ENCODE measurements around the gene FSIP2. TPM values are rescaled to one million over a fixed set of nuclear protein-coding genes. Genes with fewer than 3 reads are reported as not detected.

Gene FSIP2
- total and polyA plus RNA-seq, 4 experiments from 2014 or later: 0.36 to 0.49 TPM; not detected in 2

DNA sequence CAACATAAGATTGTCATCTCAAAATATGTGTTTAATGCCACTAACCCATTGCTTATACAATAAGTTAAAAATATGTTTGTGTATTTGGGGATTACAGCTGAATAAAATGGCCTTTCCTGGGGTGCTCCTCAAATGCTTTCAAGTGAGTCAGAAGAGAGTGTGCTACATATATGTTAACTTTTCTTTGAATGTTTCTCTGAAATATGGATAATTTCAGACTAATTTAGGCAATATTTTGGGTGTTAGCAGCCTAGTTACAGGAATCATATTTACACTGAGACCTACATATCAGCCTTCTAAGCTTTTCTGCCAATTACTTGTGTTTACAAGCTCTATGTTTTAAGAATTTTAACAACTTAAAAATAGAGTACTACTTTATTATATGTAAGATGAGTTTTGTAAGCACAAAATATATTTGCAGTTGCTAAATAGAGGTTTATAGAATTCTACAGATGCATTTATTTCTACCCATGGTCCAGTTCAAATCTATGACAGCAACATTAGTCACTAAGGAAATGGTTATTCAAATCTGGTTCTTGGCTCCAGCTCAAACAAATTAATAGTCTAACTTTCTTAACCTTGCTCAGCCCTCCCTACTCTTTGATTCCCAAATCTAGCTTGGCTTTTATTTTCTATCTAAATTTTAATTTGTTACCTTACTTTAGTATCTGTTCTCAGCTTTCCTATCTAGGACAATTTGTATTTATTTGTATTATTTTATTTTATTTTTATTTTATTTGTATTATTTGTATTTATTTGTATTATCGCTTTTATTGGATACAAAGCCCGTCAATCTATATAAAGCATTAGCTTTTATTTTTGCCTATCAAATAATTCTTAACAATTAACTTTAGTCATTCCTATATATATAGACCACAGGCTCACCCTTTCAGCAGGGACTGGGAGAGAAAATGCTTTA, 48.9 kb downstream of the FSIP2 start:
- H3K27me3 Mint-ChIP-seq: no peaks in the 10 kb centered on the region
- POLR2A ChIA-PET (ENCODE audit: partially characterized antibody): no interaction called here
- no peaks in the 10 kb centered on the region for H3K27me3 ChIP-seq (ENCODE audit: insufficient read depth, low read length)
- CTCF ChIA-PET (ENCODE audit: partially characterized antibody): no interaction called here
- no peaks in the 10 kb centered on the region for H3K4me1 Mint-ChIP-seq
- no peak for DNase-seq
- no peak overlapping the region for H3K4me3 ChIP-seq (ENCODE audit: low read length in 2 of 2)
- H3K9me3 ChIP-seq (ENCODE audit: control insufficient read depth in 1 of 2, low read length in 2 of 2): no peaks in the 10 kb centered on the region
- no peak overlapping the region for H3K27ac Mint-ChIP-seq
- no peaks in the 10 kb centered on the region for H3K36me3 ChIP-seq (ENCODE audit: insufficient read depth, low read length)
- H3K4me1 ChIP-seq (ENCODE audit: insufficient read depth, low read length): no peaks in the 10 kb centered on the region
- intact Hi-C loops (cut with micrococcal nuclease): no loop called here
- no peaks in the 10 kb centered on the region for H3K36me3 Mint-ChIP-seq
- H3K9me3 Mint-ChIP-seq: peaks cover 0 to 6% (median 0%) of the 10 kb centered on the region in 8 donors
- no peak overlapping the region for H3K4me3 Mint-ChIP-seq
- H3K27ac ChIP-seq (ENCODE audit: low read depth, low read length): no peak overlapping the region

DNA sequence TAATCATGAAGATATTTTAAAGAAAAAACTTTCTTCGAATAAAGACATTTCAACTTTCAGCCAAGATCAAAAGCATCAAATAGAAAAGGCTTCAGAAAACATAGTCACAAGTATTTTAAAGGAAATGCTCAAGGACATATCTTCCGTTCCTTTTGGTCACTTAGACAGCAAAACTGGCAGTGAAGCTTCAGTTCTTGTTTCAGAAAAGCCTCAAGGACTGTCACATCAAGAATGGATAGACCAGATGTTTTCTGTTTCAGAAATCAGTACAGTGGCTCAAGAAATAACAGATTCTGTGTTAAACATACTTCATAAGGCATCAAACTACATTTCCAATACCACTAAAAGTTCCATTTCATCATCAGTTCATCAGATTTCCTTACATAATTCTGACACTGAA, 51.8 kb downstream of the FSIP2 start:
- Histone ChIP-seq H3K27me3 (ENCODE audit: insufficient read depth, low read length) (no peaks in the 10 kb centered on the region), H3K36me3 (ENCODE audit: insufficient read depth, low read length) (no peaks in the 10 kb centered on the region), H3K4me1 (ENCODE audit: insufficient read depth, low read length) (no peaks in the 10 kb centered on the region), H3K4me3 (ENCODE audit: low read length in 2 of 2) (no peak overlapping the region), H3K9me3 (ENCODE audit: control insufficient read depth in 1 of 2, low read length in 2 of 2) (no peaks in the 10 kb centered on the region), H3K27ac (ENCODE audit: low read depth, low read length) (no peak overlapping the region)
- intact Hi-C loops (cut with micrococcal nuclease): no loop called here
- no peaks in the 10 kb centered on the region for H3K36me3 Mint-ChIP-seq
- CTCF ChIA-PET (ENCODE audit: partially characterized antibody): no interaction called here
- POLR2A ChIA-PET (ENCODE audit: partially characterized antibody): no interaction called here
- peaks cover 0 to 8% (median 0%) of the 10 kb centered on the region in 8 donors for H3K9me3 Mint-ChIP-seq
- no peaks in the 10 kb centered on the region for H3K4me1 Mint-ChIP-seq
- H3K4me3 Mint-ChIP-seq: no peak overlapping the region
- no peak for DNase-seq
- H3K27ac Mint-ChIP-seq: no peak overlapping the region
- no peaks in the 10 kb centered on the region for H3K27me3 Mint-ChIP-seq

DNA sequence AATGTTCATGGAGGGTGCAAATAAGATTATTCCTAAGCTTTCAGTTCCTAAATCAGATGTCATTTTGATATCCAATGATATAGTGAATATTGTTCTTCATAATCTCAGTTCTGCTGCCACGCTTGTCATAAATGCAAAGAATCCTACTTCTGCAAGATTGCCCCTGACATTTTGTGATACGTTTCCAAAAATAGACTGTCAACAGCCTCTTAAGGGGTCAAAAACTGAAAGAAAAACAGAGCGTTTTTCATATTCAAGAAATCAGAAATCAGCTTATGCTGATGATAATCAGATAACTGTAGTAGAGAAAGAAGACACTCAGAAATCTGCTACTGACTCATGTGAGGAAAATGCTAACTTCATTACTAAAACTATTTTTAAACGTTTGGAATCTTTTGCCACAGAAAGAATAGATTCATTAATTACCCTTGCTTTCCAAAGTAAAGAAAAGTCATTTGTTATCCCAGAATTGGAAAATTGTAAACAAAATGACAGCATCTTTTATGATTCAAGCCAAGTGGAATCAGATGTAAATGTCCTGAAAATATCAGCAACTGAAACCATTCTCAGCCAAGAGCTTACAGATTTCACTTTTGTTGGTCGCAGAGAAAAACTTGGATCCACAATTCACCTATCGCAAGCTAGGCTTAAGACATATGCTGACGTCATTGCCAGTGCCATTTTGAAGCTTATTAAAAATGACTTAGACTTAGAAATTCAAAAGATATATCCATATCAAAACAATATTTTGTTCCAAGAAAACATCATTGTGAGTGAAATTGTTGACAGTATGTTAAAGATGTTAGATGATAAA, 55.1 kb downstream of the FSIP2 start:
- H3K27ac Mint-ChIP-seq: no peak overlapping the region
- DNase-seq: no peak
- no peaks in the 10 kb centered on the region for H3K36me3 Mint-ChIP-seq
- Histone ChIP-seq H3K4me1 (ENCODE audit: insufficient read depth, low read length) (no peaks in the 10 kb centered on the region), H3K27ac (ENCODE audit: low read depth, low read length) (no peak overlapping the region), H3K36me3 (ENCODE audit: insufficient read depth, low read length) (no peaks in the 10 kb centered on the region), H3K9me3 (ENCODE audit: control insufficient read depth in 1 of 2, low read length in 2 of 2) (no peaks in the 10 kb centered on the region), H3K4me3 (ENCODE audit: low read length in 2 of 2) (no peak overlapping the region), H3K27me3 (ENCODE audit: insufficient read depth, low read length) (no peaks in the 10 kb centered on the region)
- H3K9me3 Mint-ChIP-seq: peaks cover 0 to 10% (median under 1%) of the 10 kb centered on the region in 8 donors
- POLR2A ChIA-PET (ENCODE audit: partially characterized antibody): no interaction called here
- H3K4me3 Mint-ChIP-seq: no peak overlapping the region
- H3K27me3 Mint-ChIP-seq: no peaks in the 10 kb centered on the region
- H3K4me1 Mint-ChIP-seq: no peaks in the 10 kb centered on the region
- intact Hi-C loops (cut with micrococcal nuclease): no loop called here
- CTCF ChIA-PET (ENCODE audit: partially characterized antibody): no interaction called here

DNA sequence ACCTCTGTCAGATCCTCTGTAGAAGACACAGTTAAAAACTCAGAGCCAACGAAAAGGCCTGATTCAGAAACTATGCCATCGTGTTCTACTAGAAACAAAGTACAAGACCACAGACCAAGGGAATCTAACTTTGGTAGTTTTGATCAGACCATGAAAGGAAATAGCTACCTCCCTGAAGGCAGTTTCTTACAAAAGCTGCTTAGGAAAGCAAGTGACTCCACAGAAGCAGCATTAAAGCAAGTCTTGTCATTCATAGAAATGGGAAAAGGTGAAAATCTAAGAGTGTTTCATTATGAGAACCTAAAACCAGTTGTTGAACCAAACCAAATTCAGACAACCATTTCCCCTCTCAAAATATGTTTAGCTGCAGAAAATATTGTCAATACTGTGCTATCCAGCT, 58.2 kb downstream of the FSIP2 start:
- Mint-ChIP-seq H3K4me1 (no peaks in the 10 kb centered on the region), H3K9me3 (peaks cover 0 to 13% (median 3%) of the 10 kb centered on the region in 8 donors), H3K4me3 (no peak overlapping the region), H3K27ac (no peak overlapping the region), H3K27me3 (no peaks in the 10 kb centered on the region), H3K36me3 (no peaks in the 10 kb centered on the region)
- H3K36me3 ChIP-seq (ENCODE audit: insufficient read depth, low read length): no peaks in the 10 kb centered on the region
- ChIA-PET CTCF (ENCODE audit: partially characterized antibody) (no interaction called here), POLR2A (ENCODE audit: partially characterized antibody) (no interaction called here)
- H3K27me3 ChIP-seq (ENCODE audit: insufficient read depth, low read length): no peaks in the 10 kb centered on the region
- H3K4me3 ChIP-seq (ENCODE audit: low read length in 2 of 2): no peak overlapping the region
- intact Hi-C loops (cut with micrococcal nuclease): no loop called here
- no peaks in the 10 kb centered on the region for H3K9me3 ChIP-seq (ENCODE audit: control insufficient read depth in 1 of 2, low read length in 2 of 2)
- no peak for DNase-seq
- H3K27ac ChIP-seq (ENCODE audit: low read depth, low read length): no peak overlapping the region
- no peaks in the 10 kb centered on the region for H3K4me1 ChIP-seq (ENCODE audit: insufficient read depth, low read length)

DNA sequence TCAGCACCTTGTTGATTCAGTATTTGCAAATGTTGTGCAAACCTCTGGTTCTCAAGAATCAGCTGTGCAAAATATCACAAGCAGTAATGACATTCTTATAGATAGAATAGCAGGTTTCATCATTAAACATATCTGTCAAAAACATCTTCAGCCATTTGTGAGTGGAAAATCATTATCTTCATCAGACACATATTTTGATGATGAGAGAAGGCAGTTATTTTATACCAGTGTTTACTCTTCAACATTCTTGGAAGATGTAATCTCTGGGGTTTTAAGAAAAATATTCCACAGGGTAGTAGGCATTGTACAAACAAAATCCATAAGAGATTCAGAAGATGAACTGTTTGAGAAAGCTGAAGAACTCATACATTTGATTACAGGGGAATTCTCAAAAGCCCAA, 64.3 kb downstream of the FSIP2 start:
- Histone ChIP-seq H3K27me3 (ENCODE audit: insufficient read depth, low read length) (no peaks in the 10 kb centered on the region), H3K9me3 (ENCODE audit: control insufficient read depth in 1 of 2, low read length in 2 of 2) (no peaks in the 10 kb centered on the region), H3K4me1 (ENCODE audit: insufficient read depth, low read length) (no peaks in the 10 kb centered on the region), H3K36me3 (ENCODE audit: insufficient read depth, low read length) (no peaks in the 10 kb centered on the region), H3K27ac (ENCODE audit: low read depth, low read length) (no peak overlapping the region), H3K4me3 (ENCODE audit: low read length in 2 of 2) (no peak overlapping the region)
- ChIA-PET POLR2A (ENCODE audit: partially characterized antibody) (no interaction called here), CTCF (ENCODE audit: partially characterized antibody) (no interaction called here)
- Mint-ChIP-seq H3K4me3 (no peak overlapping the region), H3K9me3 (peaks cover 0 to 10% (median 3%) of the 10 kb centered on the region in 8 donors), H3K27ac (no peak overlapping the region), H3K27me3 (no peaks in the 10 kb centered on the region), H3K36me3 (no peaks in the 10 kb centered on the region), H3K4me1 (no peaks in the 10 kb centered on the region)
- no peak for DNase-seq
- intact Hi-C loops (cut with micrococcal nuclease): no loop called here

DNA sequence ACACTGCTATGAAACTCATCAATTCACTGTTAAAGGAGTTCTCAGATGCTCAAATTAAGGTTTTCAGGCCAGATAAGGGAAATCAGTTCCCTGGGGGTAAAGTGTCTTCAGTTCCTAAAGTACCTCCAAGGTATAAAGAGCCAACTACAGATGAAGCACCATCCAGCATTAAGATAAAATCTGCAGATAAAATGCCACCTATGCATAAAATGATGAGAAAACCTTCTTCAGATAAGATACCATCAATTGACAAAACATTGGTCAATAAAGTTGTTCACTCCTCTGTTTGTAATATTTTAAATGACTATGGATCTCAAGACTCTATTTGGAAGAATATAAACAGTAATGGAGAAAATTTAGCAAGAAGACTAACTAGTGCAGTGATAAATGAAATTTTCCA, 68.2 kb downstream of the FSIP2 start:
- peaks cover 0 to 13% (median 5%) of the 10 kb centered on the region in 8 donors for H3K9me3 Mint-ChIP-seq
- no peaks in the 10 kb centered on the region for H3K36me3 Mint-ChIP-seq
- ChIA-PET POLR2A (ENCODE audit: partially characterized antibody) (no interaction called here), CTCF (ENCODE audit: partially characterized antibody) (no interaction called here)
- intact Hi-C loops (cut with micrococcal nuclease): no loop called here
- no peak for DNase-seq
- H3K4me1 Mint-ChIP-seq: no peaks in the 10 kb centered on the region
- Histone ChIP-seq H3K9me3 (ENCODE audit: control insufficient read depth in 1 of 2, low read length in 2 of 2) (no peaks in the 10 kb centered on the region), H3K4me1 (ENCODE audit: insufficient read depth, low read length) (no peaks in the 10 kb centered on the region), H3K4me3 (ENCODE audit: low read length in 2 of 2) (no peak overlapping the region), H3K27me3 (ENCODE audit: insufficient read depth, low read length) (no peaks in the 10 kb centered on the region), H3K36me3 (ENCODE audit: insufficient read depth, low read length) (no peaks in the 10 kb centered on the region), H3K27ac (ENCODE audit: low read depth, low read length) (no peak overlapping the region)
- no peak overlapping the region for H3K27ac Mint-ChIP-seq
- no peaks in the 10 kb centered on the region for H3K27me3 Mint-ChIP-seq
- no peak overlapping the region for H3K4me3 Mint-ChIP-seq

DNA sequence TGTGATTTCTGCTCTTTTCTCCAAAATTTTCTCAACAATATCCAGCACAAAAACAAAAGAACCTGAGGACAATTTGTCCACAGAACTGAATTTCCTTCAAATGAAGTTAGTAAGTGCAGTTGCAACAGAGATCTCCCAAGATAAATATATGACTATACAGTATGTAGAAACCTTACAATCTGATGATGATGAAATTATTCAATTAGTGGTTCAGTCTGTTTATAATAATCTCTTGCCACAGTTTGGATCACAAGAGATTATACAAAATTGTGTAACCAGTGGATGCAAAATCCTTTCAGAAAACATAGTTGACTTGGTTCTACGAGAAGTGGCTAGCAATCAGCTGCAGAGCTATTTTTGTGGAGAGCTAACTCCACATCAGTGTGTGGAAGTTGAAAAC, 68.7 kb downstream of the FSIP2 start:
- H3K27ac Mint-ChIP-seq: no peak overlapping the region
- Histone ChIP-seq H3K9me3 (ENCODE audit: control insufficient read depth in 1 of 2, low read length in 2 of 2) (no peaks in the 10 kb centered on the region), H3K4me1 (ENCODE audit: insufficient read depth, low read length) (no peaks in the 10 kb centered on the region), H3K36me3 (ENCODE audit: insufficient read depth, low read length) (no peaks in the 10 kb centered on the region), H3K27ac (ENCODE audit: low read depth, low read length) (no peak overlapping the region), H3K27me3 (ENCODE audit: insufficient read depth, low read length) (no peaks in the 10 kb centered on the region), H3K4me3 (ENCODE audit: low read length in 2 of 2) (no peak overlapping the region)
- no peak for DNase-seq
- no peak overlapping the region for H3K4me3 Mint-ChIP-seq
- intact Hi-C loops (cut with micrococcal nuclease): no loop called here
- H3K36me3 Mint-ChIP-seq: no peaks in the 10 kb centered on the region
- no peaks in the 10 kb centered on the region for H3K4me1 Mint-ChIP-seq
- ChIA-PET CTCF (ENCODE audit: partially characterized antibody) (no interaction called here), POLR2A (ENCODE audit: partially characterized antibody) (no interaction called here)
- peaks cover 0 to 13% (median 5%) of the 10 kb centered on the region in 8 donors for H3K9me3 Mint-ChIP-seq
- H3K27me3 Mint-ChIP-seq: no peaks in the 10 kb centered on the region
